ENCODE measurements around the gene POLR2J.
"Not testable (repeated sequence)": the region's sequence is repeated elsewhere in the genome, so short reads cannot be mapped to it uniquely, and the experiment has no call there.

Gene POLR2J

DNA sequence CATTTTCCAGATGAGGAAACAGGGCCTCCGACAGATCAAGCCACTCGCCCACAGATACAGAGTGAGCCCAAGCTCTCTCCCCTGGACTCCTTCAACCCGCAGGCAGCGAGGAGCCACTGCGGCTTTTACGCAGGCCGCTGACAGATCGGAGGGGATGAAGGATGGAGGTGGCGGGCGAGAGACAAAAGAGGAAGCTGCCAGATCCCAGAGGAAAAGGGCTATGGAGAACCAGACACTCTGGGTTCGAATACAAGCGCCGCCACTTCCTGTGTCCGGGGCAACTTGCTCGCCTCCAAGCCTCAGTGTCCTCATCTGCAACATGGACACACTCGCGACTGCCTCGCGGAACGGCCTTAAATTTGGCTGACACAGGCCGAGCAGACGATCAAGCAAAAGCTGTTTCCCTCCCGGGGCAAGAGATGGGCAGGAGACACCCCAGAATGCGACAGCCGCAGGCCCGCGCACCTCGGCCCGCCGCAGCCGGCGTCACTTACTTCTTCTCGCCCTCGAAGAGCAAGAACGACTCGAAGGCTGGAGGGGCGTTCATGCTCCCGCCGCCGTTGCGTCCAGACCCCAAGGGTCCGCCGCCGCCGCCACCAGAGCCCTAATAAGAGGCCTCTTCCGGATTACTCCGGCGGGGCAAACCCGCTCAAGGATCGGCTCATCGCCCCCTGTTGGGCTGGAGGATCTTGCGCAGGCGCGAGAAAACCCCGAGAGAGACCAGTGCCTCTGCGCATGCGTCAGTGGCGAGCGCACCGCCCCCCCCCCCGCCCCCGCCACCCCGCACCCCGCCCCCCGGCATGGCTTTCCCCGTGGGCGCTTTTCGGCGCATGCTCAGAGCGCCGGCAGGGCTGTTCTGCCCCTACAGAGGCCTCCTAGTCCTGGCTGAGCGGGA lies at the start of gene POLR2J:
POLR2J (minus strand) TSS at position 609 of the 895 bp plus-strand sequence; CDS start at position 547, 62 bp downstream.
- DNase-seq: not testable (repeated sequence)

DNA sequence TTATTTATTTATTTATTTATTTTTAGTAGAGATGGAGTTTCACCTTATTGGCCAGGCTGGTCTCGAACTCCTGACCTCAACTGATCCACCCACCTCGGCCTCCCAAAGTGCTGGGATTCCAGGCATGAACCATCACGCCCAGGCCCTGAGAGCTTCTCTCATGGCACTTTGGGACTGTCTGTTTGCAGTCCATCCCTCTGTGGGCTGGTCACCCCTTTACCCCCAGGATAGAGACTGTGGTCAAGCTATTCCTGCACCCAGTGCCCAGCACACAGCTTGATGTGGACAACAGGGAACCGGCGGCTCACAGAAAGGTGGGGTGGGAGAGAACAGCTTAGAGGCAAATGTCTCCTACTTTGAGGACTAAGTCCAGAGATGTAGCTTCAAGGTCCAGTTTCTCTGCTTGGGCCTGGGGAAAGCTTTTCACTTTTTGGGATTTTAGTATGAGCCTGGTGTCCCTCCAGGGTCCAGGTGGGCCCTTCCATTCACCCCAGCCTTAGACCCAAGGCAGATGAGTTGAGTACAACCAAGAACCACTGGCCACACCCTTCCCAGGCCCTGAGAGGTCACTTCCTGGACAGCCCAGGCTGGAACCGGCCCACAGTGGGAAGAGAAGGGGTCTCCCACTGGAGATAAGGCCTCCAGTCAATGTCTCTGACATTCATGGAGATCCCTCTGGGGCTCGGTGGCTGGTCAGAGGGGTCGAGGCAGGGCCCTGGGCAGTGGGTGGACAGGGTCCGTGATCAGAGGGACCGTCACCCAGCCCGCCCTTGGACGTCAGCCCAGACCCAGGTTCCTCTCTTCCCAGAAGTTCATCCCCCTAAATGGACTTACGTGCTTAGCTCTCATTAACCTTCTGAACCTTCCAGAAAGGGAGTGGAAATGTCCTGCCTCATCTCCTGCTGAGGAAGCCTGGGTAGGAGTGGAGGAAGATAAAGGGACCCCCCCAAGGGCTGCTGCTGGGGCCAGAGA lies 49.4 kb upstream of the POLR2J start:
- DNase-seq: not testable (repeated sequence)

DNA sequence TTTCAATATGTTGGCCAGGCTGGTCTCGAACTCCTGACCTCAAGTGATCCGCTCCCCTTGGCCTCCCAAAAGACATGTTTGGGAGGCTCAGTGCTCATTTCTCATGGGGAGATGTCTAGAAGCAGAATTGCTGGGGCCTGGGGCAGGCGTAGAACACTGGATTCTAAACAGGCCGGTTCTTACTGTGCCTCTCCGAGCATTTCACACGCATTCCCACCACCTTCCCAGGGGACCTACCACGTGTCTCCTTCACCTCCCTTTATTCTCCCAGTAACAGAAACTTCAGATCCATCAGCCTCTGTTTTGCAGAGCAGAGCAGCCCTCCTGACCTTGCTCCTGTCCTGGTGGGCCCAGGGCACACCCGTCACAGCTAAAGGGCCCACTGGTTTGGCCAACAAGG lies 48.5 kb upstream of the POLR2J start:
- DNase-seq: not testable (repeated sequence)

DNA sequence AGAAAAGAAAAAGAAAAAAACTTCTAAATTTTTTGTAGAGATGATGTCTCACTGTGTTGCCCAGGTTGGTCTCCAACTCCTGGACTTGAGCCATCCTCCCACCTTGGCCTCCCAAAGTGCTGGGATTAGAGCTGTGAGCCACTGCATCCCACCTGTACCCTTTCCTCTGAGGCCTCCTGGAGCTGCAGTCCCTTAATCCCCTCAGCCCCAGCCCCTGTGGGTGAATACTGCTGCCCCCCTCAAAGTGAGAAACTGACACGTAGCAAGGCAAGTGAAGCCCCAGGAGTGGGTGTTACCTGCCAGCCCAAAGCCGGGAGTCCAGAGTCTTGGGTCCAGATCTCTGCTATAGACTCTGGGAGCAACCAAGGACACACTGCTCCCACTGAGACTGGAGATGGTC lies 46.1 kb upstream of the POLR2J start:
- DNase-seq: not testable (repeated sequence)

DNA sequence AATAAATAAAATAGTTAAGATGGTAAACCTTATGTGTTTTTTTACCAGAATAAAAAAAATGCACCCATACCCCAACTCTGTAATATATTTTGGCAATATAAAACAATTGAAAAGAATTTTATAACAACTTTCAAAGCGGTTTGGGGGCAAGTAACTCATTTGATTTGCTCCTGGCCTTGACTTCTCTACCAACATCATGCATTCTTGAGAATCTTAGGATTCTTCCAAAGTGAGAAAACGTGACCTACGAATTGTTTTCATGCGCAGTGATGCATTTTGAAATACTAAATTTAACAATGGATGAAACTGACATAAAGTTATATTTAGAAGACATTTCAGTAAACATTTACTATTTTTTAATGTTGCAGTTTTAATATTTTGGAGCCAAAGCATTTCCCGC lies 42.1 kb upstream of the POLR2J start:
- DNase-seq: not testable (repeated sequence)

DNA sequence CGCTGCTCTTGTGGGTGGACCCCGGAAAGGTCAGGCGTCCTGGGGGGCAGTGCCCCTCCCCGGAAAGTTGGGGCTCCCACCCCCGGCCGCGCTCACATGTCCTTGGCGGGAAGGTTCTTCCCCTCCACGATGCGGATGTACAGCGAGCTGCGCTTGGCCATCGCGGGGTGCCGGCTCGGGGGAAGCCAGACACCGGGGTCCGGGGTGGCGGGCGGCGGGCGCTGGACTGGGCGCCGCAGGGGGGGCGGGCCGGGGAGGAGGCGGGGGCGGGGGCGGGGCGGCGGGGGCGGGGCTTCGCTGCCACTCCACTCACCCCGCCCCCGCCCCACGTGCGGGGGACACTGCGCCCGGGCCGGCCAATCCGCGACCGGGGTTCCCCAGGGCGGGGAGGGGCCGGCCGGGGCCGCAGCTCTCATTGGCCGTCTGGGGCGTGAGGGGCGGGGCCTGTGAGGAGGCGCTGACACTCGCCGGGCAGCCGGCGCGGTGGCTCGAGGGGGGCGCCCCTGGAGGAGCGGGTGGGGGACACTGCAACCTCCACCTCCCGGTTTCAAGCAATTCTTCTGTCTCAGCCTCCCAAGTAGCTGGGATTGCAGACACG lies 38.9 kb upstream of the POLR2J start, which contains the start of gene RASA4B:
RASA4B (minus strand) TSS at position 228 of the 598 bp plus-strand sequence; CDS start at position 161, 67 bp downstream.
- not testable (repeated sequence) for DNase-seq

DNA sequence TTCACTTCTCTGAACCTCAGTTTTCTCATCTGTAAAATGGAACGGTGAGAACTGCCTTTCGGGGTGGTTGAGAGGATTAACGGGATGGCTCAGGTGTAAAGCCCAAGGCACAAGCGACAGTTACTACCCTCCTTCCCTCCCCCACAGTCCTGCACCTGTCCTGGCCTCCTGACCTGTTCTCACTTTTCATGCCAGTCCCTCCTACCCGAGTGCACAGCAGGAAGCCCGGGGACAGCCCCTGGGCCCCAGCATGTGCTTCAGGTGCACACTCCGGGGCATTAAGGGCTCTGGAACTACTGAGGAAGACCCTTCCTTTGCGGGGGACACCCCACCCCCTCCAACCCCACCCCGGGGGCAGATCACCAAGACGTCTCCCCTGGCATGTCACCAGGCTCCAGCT lies 38.2 kb upstream of the POLR2J start:
- DNase-seq: not testable (repeated sequence)

DNA sequence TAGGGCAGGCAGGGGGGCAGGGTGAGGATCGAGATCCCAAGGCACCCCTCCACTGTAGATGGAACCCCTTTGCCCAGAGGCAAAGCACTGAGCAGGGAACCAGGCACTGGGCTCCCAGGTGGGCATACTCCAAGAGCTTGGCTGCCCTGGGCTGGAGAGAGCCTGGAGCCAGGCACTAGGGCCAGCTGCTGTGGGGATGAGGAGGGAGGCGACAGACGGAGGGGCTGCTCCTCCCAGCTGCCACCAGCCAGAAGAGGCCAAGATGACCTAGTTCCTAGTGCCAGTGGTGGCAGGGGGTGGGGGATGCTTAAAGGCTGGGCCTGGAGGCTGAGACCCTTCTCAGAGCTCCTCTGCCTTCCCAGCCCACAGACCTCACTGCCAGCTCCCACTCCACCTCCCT lies 37.2 kb upstream of the POLR2J start:
- not testable (repeated sequence) for DNase-seq

DNA sequence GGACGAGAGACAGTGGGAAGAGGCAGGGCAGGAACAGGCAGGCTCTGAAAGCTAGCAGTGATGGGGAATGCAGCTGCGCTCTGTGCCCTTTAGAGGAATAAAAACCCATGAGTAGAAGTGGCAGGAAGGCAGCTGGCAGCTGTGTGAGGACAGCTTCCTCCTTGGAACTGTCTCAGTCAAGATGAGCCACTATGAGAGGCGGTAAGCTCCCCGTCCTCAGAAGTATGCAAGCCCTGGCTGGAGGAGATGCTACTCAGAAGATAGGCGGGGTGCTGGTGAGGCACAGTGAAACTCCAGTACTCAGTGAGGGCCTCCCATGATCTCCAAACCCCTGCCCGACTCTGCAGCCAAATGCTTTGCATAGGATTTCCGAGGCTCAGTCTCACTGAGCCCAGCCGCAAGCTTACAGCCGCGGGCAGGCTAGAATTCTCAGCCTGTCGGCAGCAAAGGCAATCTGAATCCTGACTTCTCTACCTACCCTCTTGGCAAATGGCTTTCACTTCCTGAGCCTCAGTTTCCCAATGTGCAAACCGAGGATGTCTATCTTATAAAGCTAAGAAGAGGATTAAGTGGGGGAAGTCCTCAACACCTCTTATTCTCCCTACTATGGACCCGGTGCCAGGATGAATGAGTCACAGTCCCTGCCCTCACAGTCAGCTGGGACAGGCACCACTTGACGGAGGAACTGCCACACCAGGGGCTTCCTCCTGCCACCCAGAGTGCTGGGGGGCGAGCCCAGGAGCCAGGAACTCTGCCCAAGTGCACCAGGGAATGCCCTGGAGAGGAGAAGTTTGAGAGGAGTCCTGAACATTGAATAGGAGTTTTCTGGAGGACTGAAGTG lies 36.4 kb upstream of the POLR2J start:
- DNase-seq: not testable (repeated sequence)

DNA sequence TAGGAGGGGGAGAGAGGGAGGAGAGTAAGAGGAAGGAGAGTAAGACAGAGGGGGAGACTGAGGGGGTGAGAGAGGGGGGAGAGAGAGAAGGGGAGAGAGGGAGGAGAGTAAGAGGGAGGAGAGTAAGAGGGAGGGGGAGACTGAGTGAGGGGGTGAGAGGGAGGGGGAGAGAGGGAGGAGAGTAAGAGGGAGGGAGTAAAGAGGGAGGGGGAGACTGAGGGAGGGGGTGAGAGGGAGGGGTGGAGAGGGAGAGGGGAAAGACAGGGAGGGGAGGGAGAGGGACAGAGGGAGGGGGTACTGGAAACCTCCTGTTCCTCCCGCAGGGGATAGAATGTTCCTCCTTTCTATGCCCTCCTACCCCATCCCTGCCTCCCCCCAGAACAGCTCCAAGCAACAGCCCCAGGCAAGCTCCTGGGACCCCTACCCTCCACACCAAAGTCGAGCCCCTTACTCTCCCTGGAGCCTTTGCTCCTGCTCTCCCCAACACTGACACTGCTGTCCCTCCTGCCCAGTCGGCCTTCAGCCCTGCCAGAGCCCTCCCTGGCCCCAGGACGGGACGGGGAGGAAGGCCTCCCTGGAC lies 34.0 kb upstream of the POLR2J start:
- not testable (repeated sequence) for DNase-seq

DNA sequence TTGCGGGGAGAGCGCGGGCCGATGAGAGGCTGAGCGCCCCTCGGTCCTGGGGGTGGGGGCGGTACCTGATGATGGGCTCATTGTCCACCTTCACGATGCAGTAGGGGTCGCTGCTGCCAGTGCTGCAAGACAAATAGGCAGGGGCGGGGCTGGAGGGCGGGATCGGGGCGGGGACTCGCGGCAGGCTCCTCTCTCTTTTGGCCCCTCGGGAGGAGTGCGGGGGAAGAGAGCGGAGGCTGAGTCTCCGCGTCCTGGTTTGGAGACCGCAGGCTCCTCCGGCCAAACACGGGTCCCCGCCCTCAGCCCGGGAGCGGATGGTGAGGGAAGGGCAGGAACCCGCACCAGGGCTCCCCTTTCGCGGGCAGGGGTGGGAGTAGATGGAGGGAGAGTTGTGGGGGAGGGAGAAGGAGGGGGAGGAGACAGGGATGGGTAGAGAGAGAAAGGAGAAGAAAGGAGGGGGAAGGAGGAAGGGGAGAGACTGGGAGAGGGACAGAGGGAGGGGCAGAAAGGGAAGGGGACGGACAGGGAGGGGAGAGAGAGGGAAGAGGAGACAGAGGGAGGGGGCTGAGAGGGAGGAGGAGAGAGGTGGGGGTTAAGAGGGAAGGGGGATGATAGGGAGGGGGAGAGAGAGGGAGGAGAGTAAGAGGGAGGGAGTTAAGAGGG lies 33.3 kb upstream of the POLR2J start:
- DNase-seq: not testable (repeated sequence)

DNA sequence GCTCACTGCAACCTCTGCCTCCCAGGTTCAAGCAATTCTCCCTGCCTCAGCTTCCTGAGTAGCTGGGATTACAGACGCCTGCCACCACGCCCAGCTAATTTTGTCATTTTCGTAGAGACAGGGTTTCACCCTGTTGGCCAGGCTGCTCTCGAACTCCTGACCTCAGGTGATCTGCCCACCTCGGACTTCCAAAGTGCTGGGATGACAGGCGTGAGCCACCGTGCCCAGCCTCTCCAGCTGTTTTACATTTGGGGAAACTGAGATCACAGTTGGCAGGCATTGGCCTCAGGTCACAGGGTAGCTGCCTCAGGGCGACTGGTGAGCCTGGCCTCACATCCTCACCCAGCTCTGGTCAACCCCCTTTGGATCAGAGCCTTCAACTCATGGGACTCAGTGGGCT lies 31.9 kb upstream of the POLR2J start:
- not testable (repeated sequence) for DNase-seq

DNA sequence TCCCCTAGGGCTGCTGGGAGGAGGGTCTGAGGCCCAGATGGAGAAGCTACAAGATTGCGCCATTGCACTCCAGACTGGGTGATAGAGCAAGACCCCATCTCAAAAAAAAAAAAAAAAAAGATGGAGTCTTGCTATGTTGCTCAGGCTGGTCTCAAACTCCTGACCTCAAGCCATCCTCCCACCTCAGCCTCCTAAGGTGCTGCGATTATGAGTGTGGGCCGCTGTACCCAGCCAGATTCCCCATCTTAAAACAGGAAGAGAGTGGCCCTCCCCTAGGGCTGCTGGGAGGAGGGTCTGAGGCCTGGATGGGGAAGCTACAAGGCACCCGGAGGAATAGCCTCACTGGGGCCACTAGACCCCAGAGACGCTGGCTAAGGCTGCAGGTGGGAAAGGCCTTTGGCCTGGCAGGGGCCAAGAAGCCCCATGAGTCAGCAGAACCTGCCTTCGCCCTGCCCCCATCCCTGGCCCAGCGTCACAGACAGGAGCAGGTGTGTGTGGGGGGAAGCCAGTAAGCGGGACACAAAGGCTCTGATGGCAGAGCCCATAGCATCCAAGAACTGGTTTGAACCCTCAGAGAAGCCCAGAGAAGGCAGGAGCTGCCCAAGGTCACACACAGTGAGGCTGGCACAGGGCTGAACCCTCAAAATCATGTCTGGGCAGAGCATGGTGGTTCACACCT lies 28.8 kb upstream of the POLR2J start:
- not testable (repeated sequence) for DNase-seq

DNA sequence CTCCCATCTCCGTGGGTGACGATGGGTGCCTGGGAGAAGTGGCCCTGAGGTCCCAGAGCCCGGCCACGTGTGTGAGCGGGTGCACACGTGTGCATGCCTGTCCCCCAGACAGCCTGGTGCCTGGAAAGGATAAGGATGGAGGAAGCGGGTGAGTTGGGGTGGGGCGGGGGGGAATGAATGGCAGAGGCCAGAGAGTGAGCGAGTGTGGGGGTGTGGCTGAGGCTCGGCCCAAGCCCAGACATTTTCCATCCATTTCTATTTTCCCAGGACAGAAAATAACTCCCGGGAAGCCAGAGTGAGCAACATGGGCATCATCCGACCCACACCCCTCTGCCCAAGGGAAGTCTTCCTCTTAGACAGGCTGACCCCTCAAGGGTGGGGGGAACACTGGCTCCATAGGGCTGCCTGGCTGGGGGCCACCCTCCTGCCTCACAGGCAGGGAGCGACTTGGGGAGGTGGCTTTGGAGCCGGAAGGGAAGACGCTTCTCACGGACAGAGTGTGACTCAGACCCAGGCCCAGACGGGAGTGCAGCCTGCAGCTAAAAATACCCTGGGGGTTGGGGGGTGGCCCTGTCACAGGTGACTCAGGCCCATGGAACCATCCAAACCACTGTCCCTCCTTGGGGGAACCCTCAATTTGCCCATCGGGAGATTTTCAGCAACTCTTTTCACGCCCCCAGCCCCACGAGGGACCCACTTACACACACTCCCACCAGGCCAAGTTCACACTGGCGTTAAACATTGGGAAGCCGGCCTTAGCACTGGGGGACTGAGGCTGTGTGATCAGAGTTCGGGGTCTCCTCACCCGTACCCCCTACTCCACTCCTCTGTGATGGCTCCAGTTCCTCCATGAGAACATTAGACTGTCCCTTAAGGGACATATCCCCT lies 26.8 kb upstream of the POLR2J start:
- DNase-seq: not testable (repeated sequence)

DNA sequence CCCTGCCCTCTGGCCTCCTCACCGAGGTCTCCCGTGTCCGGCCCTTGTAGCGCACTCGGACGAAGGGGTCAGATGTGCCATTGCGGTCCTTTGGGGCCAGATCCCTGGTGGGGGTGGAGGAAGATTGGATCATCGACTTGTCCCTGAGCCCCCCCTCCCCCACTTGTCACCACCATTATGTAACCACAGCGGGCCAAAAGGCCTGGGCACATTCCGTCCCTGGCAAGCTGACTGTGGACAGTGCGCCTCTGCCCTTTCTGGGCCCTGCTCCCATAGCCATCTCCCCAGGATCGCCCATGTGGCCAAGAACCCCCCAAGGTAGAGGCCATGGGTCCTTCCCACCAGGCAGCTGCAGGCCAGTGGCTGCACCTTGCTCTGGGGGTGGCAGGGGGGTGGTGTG lies 24.4 kb upstream of the POLR2J start:
- DNase-seq: not testable (repeated sequence)

DNA sequence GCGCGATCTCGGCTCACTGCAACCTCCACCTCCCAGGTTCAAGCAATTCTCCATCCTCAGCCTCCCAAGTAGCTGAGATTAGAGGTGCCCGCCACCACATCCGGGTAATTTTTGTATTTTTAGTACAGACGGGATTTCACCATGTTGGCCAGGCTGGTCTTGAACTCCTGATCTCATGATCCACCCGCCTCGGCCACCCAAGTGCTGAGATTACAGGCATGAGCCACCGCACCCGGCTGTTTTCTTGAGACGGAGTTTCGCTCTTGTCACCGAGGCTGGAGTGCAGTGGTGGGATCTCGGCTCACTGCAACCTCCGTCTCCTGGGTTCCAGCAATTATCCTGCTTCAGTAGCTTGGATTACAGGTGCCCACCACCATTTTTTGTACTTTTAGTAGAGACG lies 19.6 kb upstream of the POLR2J start:
- DNase-seq: not testable (repeated sequence)

DNA sequence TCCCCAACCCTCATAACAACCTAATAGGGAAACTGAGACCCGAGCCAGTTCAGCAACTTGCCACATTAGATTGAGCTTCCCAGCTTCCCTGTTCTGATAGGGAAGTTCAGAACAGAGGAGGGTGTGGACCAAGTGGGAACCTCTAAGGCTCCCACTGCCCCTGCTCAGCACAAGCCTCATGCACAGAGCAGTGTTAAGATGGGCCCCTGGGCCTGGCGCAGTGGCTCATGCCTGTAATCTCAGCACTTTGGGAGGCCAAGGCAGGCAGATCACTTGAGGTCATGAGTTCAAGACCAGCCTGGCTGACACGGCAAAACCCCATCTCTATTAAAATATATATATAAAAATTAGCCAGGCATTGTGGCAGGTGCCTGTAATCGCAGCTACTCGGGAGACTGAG lies 18.6 kb upstream of the POLR2J start:
- not testable (repeated sequence) for DNase-seq

DNA sequence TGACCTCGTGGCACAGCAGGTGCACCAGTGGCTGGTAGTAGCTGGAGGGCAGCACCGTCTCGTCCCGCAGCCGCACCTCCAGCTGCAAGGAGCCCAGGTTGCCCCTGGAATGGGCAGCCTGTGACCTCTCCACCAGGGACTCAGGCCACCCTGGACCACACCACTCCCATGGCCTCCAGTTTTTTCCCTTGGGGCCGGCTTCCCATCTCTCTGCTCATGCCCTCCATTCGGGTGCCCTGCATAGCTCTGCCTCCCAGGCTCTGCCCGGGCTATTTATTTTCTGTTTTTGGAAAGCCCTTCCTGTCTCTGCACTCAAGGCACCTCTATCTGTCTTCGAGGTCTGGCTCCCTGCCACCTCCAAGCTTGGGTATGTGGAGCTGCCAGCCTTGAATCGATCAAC lies 18.1 kb upstream of the POLR2J start:
- not testable (repeated sequence) for DNase-seq
